Colonic mucosa (tissue), 4 donors: ENCODE measurements around the gene JAG2. TPM values are rescaled to one million over a fixed set of nuclear protein-coding genes. Genes with fewer than 3 reads are reported as not detected.
"Not testable (repeated sequence)": the region's sequence is repeated elsewhere in the genome, so short reads cannot be mapped to it uniquely, and the experiment has no call there.

Experiments used
- DNase-seq: peaks from one replicate; pipeline ENCODE4 v3.0.0-alpha.2; 2020
- H3K27ac ChIP-seq: fragments of 200-600 bp; one replicate; pipeline ENCODE4 v1.8.0; 2021
- H3K27me3 ChIP-seq: fragments of 200-600 bp; one replicate; pipeline ENCODE4 v1.8.0; 2021
- H3K36me3 ChIP-seq: fragments of 200-600 bp; one replicate; pipeline ENCODE4 v1.8.0; 2021
- H3K4me1 ChIP-seq: fragments of 200-600 bp; one replicate; pipeline ENCODE4 v1.8.0; 2021; ENCODE audit warnings: mild to moderate bottlenecking
- H3K4me3 ChIP-seq: fragments of 200-600 bp; one replicate; pipeline ENCODE4 v1.8.0; 2021
- H3K9ac ChIP-seq, 2 donors: one replicate each; pipeline ENCODE4 v1.7.0; 2013; ENCODE audit warnings: control low read depth in 2 of 2, low read depth in 2 of 2, low read length in 2 of 2
- H3K9me3 ChIP-seq: fragments of 200-600 bp; one replicate; pipeline ENCODE4 v1.8.0; 2021
- intact Hi-C: fragments of 100-400 bp; cut with DNase I; formaldehyde crosslinking; loops from one replicate; pipeline ENCODE4 v1.14.1; 2022
- total RNA-seq, 2 donors: library from RNA; stranded (reverse); fragmentation: NEBNext Ultra II Directional in 1 of 2; extraction: Animal tissue kit (Norgen Biotek cat#: 25700) in 1 of 2; gene quantifications; one replicate each; pipeline ENCODE4 v1.2.1, GENCODE V29; 2021
- TF ChIP-seq, protein P1 (sequence below): fragments of 200-600 bp; IDR thresholded peaks from one replicate; pipeline ENCODE4 v1.8.0; 2022; ENCODE audit warnings: antibody characterized with exemption, mild to moderate bottlenecking
- donor health status: healthy.
- donor health status: DM: no; HTN: no; CAD: no.
- donor health status: DM: no; HTN: no; CAD: no.

The JAG2 gene
- total RNA-seq, 2 donors from 2014 or later: 8.2 to 11.0 TPM

- H3K9ac ChIP-seq: no peak overlapping the region
- intact Hi-C loops: no loop called here
- no peak for DNase-seq
Observed at GRCh38 chr14:105119408-105120025, 49.1 kb downstream of the JAG2 start.

DNA sequence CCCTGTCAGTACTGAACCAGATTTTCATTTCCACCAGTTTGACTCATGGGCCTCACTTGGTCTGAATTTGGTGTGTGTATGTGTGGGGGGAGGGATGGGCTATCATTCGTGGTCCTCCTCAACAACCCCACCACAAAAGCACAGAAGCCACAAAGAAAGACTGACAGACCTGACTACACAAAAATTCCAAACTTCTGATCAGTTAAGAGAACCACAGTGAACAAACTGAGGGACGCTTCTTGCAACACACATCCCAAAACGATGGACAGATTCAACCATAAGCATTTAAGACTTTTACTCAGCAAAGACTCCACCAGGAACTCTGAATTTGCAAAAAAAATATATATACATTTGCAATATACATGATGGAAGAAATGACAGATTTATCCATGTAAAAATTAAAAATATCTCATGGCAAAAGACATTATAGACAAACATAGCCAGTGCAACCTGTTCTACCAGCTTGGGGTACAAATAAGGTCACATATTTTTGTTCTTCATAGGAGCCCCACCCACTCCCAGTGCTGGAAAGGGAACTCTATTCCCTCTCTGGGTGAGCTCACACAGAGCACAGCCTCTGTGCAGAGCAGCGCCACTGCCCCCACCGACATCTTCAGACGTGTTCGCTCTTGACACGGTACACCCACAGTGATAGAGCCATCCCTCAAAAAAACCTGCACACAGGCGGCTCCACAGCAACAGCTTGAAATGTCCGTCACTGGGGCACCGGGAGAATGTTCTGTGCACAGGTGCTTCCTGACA is 49.7 kb downstream of the JAG2 start:
- no peak for DNase-seq
- intact Hi-C loops: no loop called here
- H3K36me3 ChIP-seq: no peaks in the 10 kb centered on the region
- no peaks in the 10 kb centered on the region for H3K9me3 ChIP-seq
- H3K27ac ChIP-seq: no peak overlapping the region
- no peaks in the 10 kb centered on the region for H3K4me1 ChIP-seq
- TF ChIP-seq, protein P1, sequence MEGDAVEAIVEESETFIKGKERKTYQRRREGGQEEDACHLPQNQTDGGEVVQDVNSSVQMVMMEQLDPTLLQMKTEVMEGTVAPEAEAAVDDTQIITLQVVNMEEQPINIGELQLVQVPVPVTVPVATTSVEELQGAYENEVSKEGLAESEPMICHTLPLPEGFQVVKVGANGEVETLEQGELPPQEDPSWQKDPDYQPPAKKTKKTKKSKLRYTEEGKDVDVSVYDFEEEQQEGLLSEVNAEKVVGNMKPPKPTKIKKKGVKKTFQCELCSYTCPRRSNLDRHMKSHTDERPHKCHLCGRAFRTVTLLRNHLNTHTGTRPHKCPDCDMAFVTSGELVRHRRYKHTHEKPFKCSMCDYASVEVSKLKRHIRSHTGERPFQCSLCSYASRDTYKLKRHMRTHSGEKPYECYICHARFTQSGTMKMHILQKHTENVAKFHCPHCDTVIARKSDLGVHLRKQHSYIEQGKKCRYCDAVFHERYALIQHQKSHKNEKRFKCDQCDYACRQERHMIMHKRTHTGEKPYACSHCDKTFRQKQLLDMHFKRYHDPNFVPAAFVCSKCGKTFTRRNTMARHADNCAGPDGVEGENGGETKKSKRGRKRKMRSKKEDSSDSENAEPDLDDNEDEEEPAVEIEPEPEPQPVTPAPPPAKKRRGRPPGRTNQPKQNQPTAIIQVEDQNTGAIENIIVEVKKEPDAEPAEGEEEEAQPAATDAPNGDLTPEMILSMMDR: no peak
- H3K4me3 ChIP-seq: no peak overlapping the region
- H3K9ac ChIP-seq: no peak overlapping the region
- H3K27me3 ChIP-seq: no peaks in the 10 kb centered on the region

More at GRCh38 chr14:105119408-105120025, 49.1 kb downstream of the JAG2 start:
- no peak overlapping the region for H3K27ac ChIP-seq
- H3K27me3 ChIP-seq: no peaks in the 10 kb centered on the region
- TF ChIP-seq, protein P1: no peak
- H3K4me3 ChIP-seq: no peak overlapping the region
- H3K9me3 ChIP-seq: no peaks in the 10 kb centered on the region
- no peaks in the 10 kb centered on the region for H3K4me1 ChIP-seq
- no peaks in the 10 kb centered on the region for H3K36me3 ChIP-seq

DNA sequence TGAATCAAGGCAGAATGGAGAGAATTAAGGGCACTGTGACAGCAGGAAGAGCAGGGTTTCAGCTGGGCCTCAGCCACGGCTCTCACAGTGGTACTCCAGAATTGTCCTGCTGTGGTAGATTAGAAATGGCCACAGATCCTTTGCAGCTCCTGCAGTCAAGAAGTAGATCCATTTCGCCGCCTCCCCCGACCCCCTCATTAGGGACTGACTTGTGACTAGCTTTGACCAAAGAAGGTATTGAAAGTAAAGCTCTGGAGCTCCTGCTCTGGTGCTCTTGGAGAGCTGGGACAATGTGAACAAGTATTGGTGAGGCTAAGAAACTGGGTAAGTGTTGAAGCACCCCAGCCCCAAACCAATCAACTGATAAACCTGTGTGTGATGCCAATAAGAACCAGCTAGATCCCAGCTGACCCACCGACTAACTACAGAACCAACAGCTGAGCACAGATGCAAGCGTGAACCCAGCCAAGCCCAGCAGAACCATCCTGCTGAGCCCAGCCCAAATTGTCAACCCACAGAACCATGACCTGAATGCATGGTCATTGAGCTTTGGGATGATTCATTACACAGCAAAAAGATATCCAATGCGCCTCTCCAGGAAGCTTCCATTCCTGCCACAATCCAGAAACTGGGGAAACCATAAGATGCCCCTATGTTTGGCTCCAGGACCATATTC is 50.7 kb downstream of the JAG2 start:
- Histone ChIP-seq H3K36me3 (no peaks in the 10 kb centered on the region), H3K27me3 (no peaks in the 10 kb centered on the region), H3K4me1 (no peaks in the 10 kb centered on the region), H3K4me3 (no peak overlapping the region), H3K27ac (no peak overlapping the region), H3K9ac (no peak overlapping the region), H3K9me3 (no peaks in the 10 kb centered on the region)
- intact Hi-C loops: no loop called here
- TF ChIP-seq, protein P1: no peak
- DNase-seq: no peak

- Histone ChIP-seq H3K27me3 (no peaks in the 10 kb centered on the region), H3K9ac (no peak overlapping the region), H3K36me3 (no peaks in the 10 kb centered on the region), H3K4me1 (no peaks in the 10 kb centered on the region), H3K9me3 (no peaks in the 10 kb centered on the region), H3K27ac (no peak overlapping the region), H3K4me3 (no peak overlapping the region)
- intact Hi-C loops: no loop called here
- DNase-seq: no peak
- TF ChIP-seq, protein P1: no peak
Observed at GRCh38 chr14:105117257-105117646, 51.3 kb downstream of the JAG2 start.

DNA sequence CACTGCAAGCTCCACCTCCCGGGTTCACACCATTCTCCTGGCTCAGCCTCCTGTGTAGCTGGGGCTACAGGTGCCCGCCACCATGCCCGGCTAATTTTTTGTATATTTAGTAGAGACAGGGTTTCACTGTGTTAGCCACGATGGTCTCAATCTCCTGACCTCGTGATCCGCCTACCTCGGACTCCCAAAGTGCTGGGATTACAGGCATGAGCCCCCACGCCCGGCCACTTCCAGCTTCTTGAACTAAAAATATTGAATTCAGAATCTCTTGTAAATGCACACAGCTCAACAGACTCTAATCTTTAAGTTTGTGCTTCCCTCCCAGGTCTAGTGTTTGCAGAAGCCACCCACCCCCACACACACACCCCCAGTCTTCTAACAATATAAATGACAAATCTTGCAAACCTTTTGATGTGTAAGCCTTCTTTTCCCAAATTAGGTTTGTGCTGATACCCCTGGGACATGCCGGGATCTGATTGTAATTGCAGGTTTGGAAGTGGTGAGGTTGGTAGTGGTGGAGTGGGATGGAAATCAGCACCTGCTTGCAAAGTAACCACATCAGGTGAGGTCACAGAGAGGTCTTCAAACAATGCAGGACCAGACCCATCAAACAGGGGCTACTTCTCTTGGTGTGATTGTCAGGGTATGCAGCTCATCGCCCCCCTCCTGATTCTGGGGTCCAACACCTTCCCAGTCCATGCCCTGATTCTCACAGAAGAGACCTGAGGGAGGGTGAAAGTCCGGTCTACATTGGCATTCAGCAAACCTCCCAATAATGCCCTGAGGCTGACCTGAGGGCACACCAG is 51.9 kb downstream of the JAG2 start:
- TF ChIP-seq, protein P1: no peak

GRCh38 chr14:105109243-105109642 is 59.3 kb downstream of the JAG2 start:
- H3K27me3 ChIP-seq, H3K27ac ChIP-seq, H3K9ac ChIP-seq, H3K36me3 ChIP-seq, H3K4me3 ChIP-seq, DNase-seq, intact Hi-C loops, H3K9me3 ChIP-seq, H3K4me1 ChIP-seq: not testable (repeated sequence)

More for the DNA sequence above, 51.9 kb downstream of the JAG2 start:
- Histone ChIP-seq H3K9me3 (no peaks in the 10 kb centered on the region), H3K27ac (no peak overlapping the region), H3K27me3 (no peaks in the 10 kb centered on the region), H3K4me3 (no peak overlapping the region), H3K36me3 (no peaks in the 10 kb centered on the region), H3K4me1 (no peaks in the 10 kb centered on the region), H3K9ac (no peak overlapping the region)
- no peak for DNase-seq
- intact Hi-C loops: no loop called here
